MCF 10A (cell line): ENCODE measurements around the gene PM20D1. TPM values are rescaled to one million over a fixed set of nuclear protein-coding genes. Genes with fewer than 3 reads are reported as not detected.
"Not testable (repeated sequence)": the region's sequence is repeated elsewhere in the genome, so short reads cannot be mapped to it uniquely, and the experiment has no call there.

ENCODE experiments used
- BruUV-seq: library from RNA; stranded (reverse); fragments of 400-500 nt; replicated peaks from 2 replicates; lab custom pipeline; 2021; lab: Mats Ljungman, UMichigan
- CTCF ChIA-PET: fragments of 300-600 bp; sonication (Branson Sonifier 250); formaldehyde crosslinking; extraction: SDS; loops from one replicate; lab custom pipeline; 2021; ENCODE audit warnings: antibody characterized with exemption, inconsistent platforms; lab: Yijun Ruan, JAX
- POLR2A ChIA-PET: fragments of 300-600, 350-650 bp; sonication (Branson Sonifier 250); formaldehyde crosslinking; extraction: SDS; loops from one replicate; lab custom pipeline; 2020; ENCODE audit warnings: antibody characterized with exemption, inconsistent platforms; lab: Yijun Ruan, JAX
- DNase-seq: peaks from one replicate; pipeline ENCODE4 v3.0.0-alpha.2; 2018; ENCODE audit not compliant: unreplicated experiment
- H3K27ac Mint-ChIP-seq: one replicate; pipeline ENCODE4 v1.8.0; 2022; ENCODE audit warnings: mild to moderate bottlenecking, low read depth, mixed read lengths; ENCODE audit not compliant: unreplicated experiment
- H3K27me3 Mint-ChIP-seq: one replicate; pipeline ENCODE4 v1.8.0; 2022; ENCODE audit warnings: mixed read lengths; ENCODE audit not compliant: insufficient read depth, unreplicated experiment
- H3K36me3 Mint-ChIP-seq: one replicate; pipeline ENCODE4 v1.8.0; 2022; ENCODE audit warnings: mild to moderate bottlenecking, moderate library complexity, mixed read lengths; ENCODE audit not compliant: insufficient read depth, unreplicated experiment
- H3K4me1 Mint-ChIP-seq: one replicate; pipeline ENCODE4 v1.8.0; 2022; ENCODE audit warnings: mixed read lengths; ENCODE audit not compliant: insufficient read depth, unreplicated experiment
- H3K4me3 Mint-ChIP-seq: one replicate; pipeline ENCODE4 v1.8.0; 2022; ENCODE audit warnings: mild to moderate bottlenecking, moderate library complexity, mixed read lengths; ENCODE audit not compliant: unreplicated experiment
- H3K9me3 Mint-ChIP-seq: one replicate; pipeline ENCODE4 v1.8.0; 2022; ENCODE audit warnings: mixed read lengths; ENCODE audit not compliant: unreplicated experiment
- CTCF ChIP-seq: fragments of 200-600 bp; IDR thresholded peaks from one replicate; pipeline ENCODE4 v1.8.0; 2022; ENCODE audit warnings: antibody characterized with exemption, mild to moderate bottlenecking; ENCODE audit not compliant: unreplicated experiment
- intact Hi-C: fragments of 100-400 bp; cut with micrococcal nuclease; formaldehyde crosslinking; loops from 2 replicates; pipeline ENCODE4 v1.14.1; 2022
- total RNA-seq: library from RNA; stranded (reverse); gene quantifications from 2 replicates; pipeline ENCODE4 v1.2.3, GENCODE V29; 2022

The PM20D1 gene
- total RNA-seq, 1 experiment from 2014 or later = not detected

DNA sequence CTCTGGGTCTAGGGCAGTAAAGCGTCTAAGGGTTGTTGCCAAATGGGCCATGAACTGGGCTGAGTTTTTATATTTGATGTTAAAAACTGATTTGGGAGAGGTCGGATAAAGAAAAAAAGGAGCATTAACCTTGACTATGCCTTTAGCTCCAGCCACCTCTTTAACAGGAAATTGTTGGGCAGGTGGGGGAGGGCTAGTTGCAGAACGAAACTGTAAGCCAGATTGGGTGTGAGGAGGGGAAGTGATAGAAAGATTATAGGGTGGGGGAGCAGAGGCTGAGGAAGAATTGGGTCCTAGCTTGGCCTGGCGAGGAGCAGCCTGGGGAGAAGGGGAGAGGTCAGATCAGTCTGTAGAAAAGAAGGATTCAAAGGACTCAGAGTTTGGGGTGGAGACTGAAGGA is 39.1 kb upstream of the PM20D1 start:
- H3K27me3 Mint-ChIP-seq, intact Hi-C loops, BruUV-seq, H3K27ac Mint-ChIP-seq, H3K36me3 Mint-ChIP-seq, H3K4me3 Mint-ChIP-seq, DNase-seq: not testable (repeated sequence)
- ChIA-PET CTCF (interaction anchor here (0.8 to 1.0 kb wide), 2 partner anchors 10 to 97 kb away, joined by 3 read pairs; no protein-coding TSS in a partner anchor), POLR2A (interaction anchor here (0.6 kb wide), 1 partner anchor 76 kb away, joined by 3 read pairs; no protein-coding TSS in a partner anchor)
- peaks cover 15% of the 10 kb centered on the region for H3K9me3 Mint-ChIP-seq
- H3K4me1 Mint-ChIP-seq = peaks cover 14% of the 10 kb centered on the region

DNA sequence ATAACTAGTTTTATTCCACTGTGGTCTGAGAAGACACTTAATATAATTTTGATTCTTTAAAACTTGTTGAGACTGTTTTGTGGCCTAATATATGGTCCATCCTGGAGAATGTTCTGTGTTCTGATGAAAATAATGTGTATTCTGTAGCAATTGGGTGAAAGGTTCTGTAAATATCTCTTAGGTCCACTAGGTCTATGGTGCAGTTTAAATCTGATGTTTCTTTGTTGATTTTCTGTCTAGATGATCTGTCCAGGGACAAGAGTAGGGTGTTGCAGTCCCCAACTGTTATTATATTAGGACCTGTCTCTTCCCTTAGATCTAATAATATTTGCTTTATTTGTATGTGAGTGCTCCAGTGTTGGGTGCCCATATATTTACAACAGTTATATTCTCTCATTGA is 33.9 kb upstream of the PM20D1 start:
- intact Hi-C loops = no loop called here
- DNase-seq = no peak
- no peaks in the 10 kb centered on the region for H3K4me1 Mint-ChIP-seq
- H3K9me3 Mint-ChIP-seq = no peaks in the 10 kb centered on the region
- H3K4me3 Mint-ChIP-seq = no peak overlapping the region
- peaks cover 11% of the 10 kb centered on the region for H3K27me3 Mint-ChIP-seq
- TF ChIP-seq CTCF = no peak
- H3K36me3 Mint-ChIP-seq = no peaks in the 10 kb centered on the region
- POLR2A ChIA-PET = no interaction called here
- no TSS peak for BruUV-seq
- CTCF ChIA-PET = no interaction called here
- no peak overlapping the region for H3K27ac Mint-ChIP-seq

DNA sequence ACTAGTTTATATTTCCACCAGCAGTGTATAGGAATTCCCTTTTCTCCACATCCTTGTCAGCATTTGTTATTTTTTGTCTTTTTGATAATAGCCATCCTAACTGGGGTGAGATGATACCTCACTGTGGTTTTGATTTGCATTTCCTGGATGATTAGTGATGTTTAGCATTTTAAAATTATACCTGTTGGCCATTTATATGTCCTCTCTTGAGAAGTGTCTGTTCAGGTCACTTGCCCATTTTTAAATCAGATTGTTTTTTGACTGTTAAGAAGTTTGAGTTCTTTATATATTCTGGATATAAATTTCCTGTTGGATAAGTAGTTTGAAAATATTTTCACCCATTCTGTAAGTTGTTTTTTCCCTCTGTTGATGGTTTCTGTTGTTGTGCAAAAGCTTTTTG is 31.0 kb upstream of the PM20D1 start:
- peaks cover 27% of the 10 kb centered on the region for H3K27me3 Mint-ChIP-seq
- H3K36me3 Mint-ChIP-seq = no peaks in the 10 kb centered on the region
- CTCF ChIA-PET = interaction anchor here (1.5 kb wide), 1 partner anchor 11 kb away, joined by 4 read pairs; no protein-coding TSS in a partner anchor
- H3K9me3 Mint-ChIP-seq = no peaks in the 10 kb centered on the region
- no peaks in the 10 kb centered on the region for H3K4me1 Mint-ChIP-seq
- intact Hi-C loops = no loop called here
- no peak for DNase-seq
- POLR2A ChIA-PET = no interaction called here
- BruUV-seq = no TSS peak
- no peak for TF ChIP-seq CTCF
- no peak overlapping the region for H3K4me3 Mint-ChIP-seq
- H3K27ac Mint-ChIP-seq = no peak overlapping the region

DNA sequence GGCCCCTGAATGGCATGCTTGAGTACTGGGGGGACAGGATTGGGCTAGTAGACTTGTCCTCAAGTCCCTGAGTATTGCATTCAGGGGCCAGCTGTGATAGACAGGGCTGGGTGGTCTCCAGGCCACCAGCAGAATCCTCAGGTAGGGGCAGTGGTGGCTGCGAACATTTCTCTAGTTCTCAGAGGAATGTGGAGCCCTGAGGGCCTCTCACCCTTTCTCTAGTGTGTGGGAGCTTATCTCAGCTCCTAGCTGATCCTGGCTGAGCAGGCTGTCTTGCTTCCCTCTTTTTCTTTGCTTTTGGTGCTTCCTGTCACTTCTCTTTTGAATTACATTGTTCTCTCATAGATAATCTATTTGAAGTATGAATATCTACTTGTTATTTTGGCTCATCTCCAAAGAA is 30.0 kb upstream of the PM20D1 start:
- intact Hi-C loops = no loop called here
- TF ChIP-seq CTCF = no peak
- POLR2A ChIA-PET = interaction anchor here (0.6 kb wide), 1 partner anchor 237 kb away, joined by 3 read pairs; no protein-coding TSS in a partner anchor

More for the DNA sequence above, 30.0 kb upstream of the PM20D1 start:
- H3K36me3 Mint-ChIP-seq = no peaks in the 10 kb centered on the region
- H3K9me3 Mint-ChIP-seq = no peaks in the 10 kb centered on the region
- no peak for DNase-seq
- CTCF ChIA-PET = interaction anchor here (0.6 to 1.7 kb wide), 4 partner anchors 11 to 152 kb away, joined by 3 to 5 read pairs (median 4); no protein-coding TSS in a partner anchor
- no TSS peak for BruUV-seq
- H3K4me3 Mint-ChIP-seq = no peak overlapping the region
- H3K4me1 Mint-ChIP-seq = no peaks in the 10 kb centered on the region
- H3K27me3 Mint-ChIP-seq = peaks cover 27% of the 10 kb centered on the region
- H3K27ac Mint-ChIP-seq = no peak overlapping the region
